Ovary (tissue), 3 donors: ENCODE measurements around the gene CC2D1A.
"Not testable (repeated sequence)": the region's sequence is repeated elsewhere in the genome, so short reads cannot be mapped to it uniquely, and the experiment has no call there.

Source experiments
- EP300 ChIP-seq: sonication (generic); formaldehyde crosslinking; IDR thresholded peaks from one replicate; pipeline ENCODE4 v1.6.1; 2017; ENCODE audit warnings: antibody characterized with exemption
- POLR2A ChIP-seq: fragments of 450-650 bp; IDR thresholded peaks from one replicate; pipeline ENCODE4 v1.6.1; 2017; ENCODE audit warnings: antibody characterized with exemption, mild to moderate bottlenecking, moderate library complexity
- TF ChIP-seq, protein P1 (sequence below), 3 donors: fragments of 450-650 bp in 2 of 3; fragments of 200-600 bp in 1 of 3; IDR thresholded peaks; one replicate each; pipeline versions ENCODE4 v1.5.1 to v1.8.0; 2016 to 2022; ENCODE audit warnings: antibody characterized with exemption in 3 of 3, mild to moderate bottlenecking in 1 of 3
- donor health status: DM: no; HTN: no; CAD: no.

- TF ChIP-seq, protein P1, sequence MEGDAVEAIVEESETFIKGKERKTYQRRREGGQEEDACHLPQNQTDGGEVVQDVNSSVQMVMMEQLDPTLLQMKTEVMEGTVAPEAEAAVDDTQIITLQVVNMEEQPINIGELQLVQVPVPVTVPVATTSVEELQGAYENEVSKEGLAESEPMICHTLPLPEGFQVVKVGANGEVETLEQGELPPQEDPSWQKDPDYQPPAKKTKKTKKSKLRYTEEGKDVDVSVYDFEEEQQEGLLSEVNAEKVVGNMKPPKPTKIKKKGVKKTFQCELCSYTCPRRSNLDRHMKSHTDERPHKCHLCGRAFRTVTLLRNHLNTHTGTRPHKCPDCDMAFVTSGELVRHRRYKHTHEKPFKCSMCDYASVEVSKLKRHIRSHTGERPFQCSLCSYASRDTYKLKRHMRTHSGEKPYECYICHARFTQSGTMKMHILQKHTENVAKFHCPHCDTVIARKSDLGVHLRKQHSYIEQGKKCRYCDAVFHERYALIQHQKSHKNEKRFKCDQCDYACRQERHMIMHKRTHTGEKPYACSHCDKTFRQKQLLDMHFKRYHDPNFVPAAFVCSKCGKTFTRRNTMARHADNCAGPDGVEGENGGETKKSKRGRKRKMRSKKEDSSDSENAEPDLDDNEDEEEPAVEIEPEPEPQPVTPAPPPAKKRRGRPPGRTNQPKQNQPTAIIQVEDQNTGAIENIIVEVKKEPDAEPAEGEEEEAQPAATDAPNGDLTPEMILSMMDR (IDR thresholded peaks at IDR 0.05), result not testable (repeated sequence)
- not testable (repeated sequence) for TF ChIP-seq POLR2A, EP300
Observed at GRCh38 chr19:13971868-13972267, 65.9 kb downstream of the CC2D1A start.
